Stomach (tissue), 4 donors: ENCODE results near the gene GAK.

Experiments used
- CTCF ChIP-seq, 7 experiments: fragments of 450-650 bp in 4 of 7; fragments of 200-600 bp in 3 of 7; sonication (generic) in 3 of 7; IDR thresholded peaks; one replicate each; pipeline ENCODE4 v1.5.1; 2016 to 2019; ENCODE audit warnings: antibody characterized with exemption in 7 of 7, control low read depth in 2 of 7, mild to moderate bottlenecking in 1 of 7
- POLR2AphosphoS5 ChIP-seq, 3 donors: sonication (generic); formaldehyde crosslinking; IDR thresholded peaks; one replicate each; pipeline ENCODE4 v1.6.1; 2016; ENCODE audit warnings: antibody characterized with exemption in 3 of 3

DNA sequence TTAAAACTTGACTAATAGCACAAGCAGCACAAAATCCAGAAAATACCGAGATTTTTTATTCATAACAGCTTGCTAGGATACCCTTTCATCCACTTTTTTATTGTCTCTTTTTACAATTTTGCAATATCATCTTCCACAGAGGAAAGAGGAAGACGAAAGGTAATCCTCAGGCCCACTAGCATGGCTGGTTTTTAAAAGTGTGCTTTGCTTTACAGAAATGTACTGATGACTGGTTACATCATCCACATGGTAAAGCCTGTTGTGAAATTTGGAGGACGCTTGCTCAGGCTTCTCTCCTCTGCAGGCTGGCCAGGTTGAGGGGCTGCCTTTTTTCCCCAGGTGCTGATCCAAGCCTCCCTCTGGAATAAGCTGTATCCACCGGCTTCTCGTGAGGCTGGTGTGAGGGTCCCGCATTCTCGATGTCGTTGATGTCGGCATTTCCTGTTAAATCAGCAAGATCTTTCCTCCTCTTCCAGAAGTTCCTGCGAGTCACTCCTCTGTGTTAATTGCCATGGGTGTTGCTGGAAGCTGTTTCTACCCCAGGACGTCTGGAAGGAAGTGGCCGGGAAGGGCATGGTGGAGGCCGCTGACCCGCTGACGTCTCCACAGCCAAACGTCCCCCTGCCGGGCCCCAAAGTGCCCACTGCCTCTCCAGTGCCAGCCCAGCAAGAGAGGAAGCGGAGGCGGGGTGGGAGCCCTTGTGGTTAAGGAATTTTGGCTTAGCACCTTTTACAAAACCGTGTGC lies 47.0 kb upstream of the GAK start:
- TF ChIP-seq CTCF (IDR thresholded peaks at IDR 0.05) = no peak
- no peak for TF ChIP-seq POLR2AphosphoS5 (IDR thresholded peaks at IDR 0.05)
